Left lung (tissue), 10 donors: ENCODE measurements around the gene TTYH2. TPM values are rescaled to one million over a fixed set of nuclear protein-coding genes. Genes with fewer than 3 reads are reported as not detected.

ENCODE experiments used
- ATAC-seq: fragments of 200-7000 bp; cut with Tn5 transposase; one replicate; pipeline ENCODE4 v1.9.1; 2020; ENCODE audit warnings: moderate library complexity
- DNase-seq, 4 donors: peaks; one replicate each; pipeline ENCODE4 v3.0.0-alpha.2; 2013 to 2020
- H3K27ac ChIP-seq, 2 donors: fragments of 200-600 bp; sonication (generic) in 1 of 2; one replicate each; pipeline versions ENCODE4 v1.5.0 to v1.8.0; 2020 to 2021
- H3K27me3 ChIP-seq, 2 donors: fragments of 200-600 bp; sonication (generic) in 1 of 2; one replicate each; pipeline versions ENCODE4 v1.5.0 to v1.8.0; 2020 to 2021
- H3K36me3 ChIP-seq, 2 donors: fragments of 200-600 bp; sonication (generic) in 1 of 2; one replicate each; pipeline versions ENCODE4 v1.5.0 to v1.8.0; 2020 to 2021
- H3K4me1 ChIP-seq, 2 donors: fragments of 200-600 bp; one replicate each; pipeline ENCODE4 v1.8.0; 2021
- H3K4me3 ChIP-seq, 2 donors: fragments of 200-600 bp; sonication (generic) in 1 of 2; one replicate each; pipeline versions ENCODE4 v1.5.0 to v1.8.0; 2020 to 2021; ENCODE audit warnings: mild to moderate bottlenecking in 1 of 2
- H3K9me3 ChIP-seq, 2 donors: fragments of 200-600 bp; sonication (generic) in 1 of 2; one replicate each; pipeline versions ENCODE4 v1.5.0 to v1.8.0; 2020 to 2021
- intact Hi-C, 2 donors: fragments of 100-400 bp; cut with DNase I; formaldehyde crosslinking; loops; one replicate each; pipeline versions ENCODE4 v1.11.2 to v1.14.2; 2022
- polyA plus RNA-seq, 6 donors: library from polyadenylated mRNA; unstranded; fragments of 120-200 nt; gene quantifications; one replicate each; pipeline ENCODE4 v1.2.1, GENCODE V29; 2013; ENCODE audit not compliant: insufficient read length in 6 of 6
- total RNA-seq, 2 donors: library from RNA; stranded (reverse); fragmentation: NEBNext Ultra II Directional; extraction: Animal tissue kit (Norgen Biotek cat#: 25700); gene quantifications; one replicate each; pipeline ENCODE4 v1.2.1, GENCODE V29; 2021
- TF ChIP-seq, protein P1 (sequence below), 2 donors: fragments of 200-600 bp; sonication (generic) in 1 of 2; IDR thresholded peaks; one replicate each; pipeline versions ENCODE4 v1.5.0 to v1.8.0; 2021; ENCODE audit warnings: antibody characterized with exemption in 2 of 2
- donor health status: DM: no; HTN: yes; CAD: no.
- donor health status: DM: no; HTN: no; CAD: no.

Gene TTYH2
- total and polyA plus RNA-seq, 8 donors = 6.9 to 22.1 (median 16.5) TPM

DNA sequence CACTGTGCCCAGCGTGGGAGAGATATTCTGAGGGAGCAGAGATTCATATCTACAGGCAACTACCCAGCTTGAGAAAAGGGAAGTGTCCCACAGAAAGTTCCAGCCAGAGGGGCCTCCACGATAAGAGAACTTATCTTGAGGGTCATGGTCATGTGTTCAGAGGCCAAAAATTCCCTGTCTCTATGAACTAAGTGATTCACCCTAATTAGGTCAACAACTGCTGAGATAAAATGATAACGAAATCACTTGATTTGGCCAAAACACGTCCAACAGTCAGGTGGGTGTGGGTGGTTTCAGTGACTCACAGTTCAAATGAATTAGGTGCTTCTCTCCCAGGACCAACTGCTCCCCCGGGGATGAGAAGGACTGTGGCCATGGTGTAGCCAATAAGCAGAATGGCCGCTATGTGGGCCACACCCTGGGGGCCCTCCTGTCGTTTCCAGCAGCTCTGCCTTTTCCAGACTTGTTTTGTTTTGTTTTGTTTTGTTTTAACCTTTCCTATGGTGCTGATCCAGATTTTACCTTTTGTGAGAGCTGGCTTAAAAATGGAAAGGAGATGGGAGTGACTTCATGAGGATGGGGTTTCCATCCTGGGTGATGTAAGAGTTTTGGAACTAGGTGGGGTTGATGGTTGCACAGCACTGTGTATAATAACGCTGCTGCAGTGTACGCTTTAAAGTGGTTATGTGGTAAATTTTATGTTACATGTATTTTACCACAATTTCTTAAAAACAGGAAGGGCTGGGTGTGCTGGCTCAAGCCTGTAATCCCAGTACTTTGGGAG is 69.4 kb downstream of the TTYH2 start:
- TF ChIP-seq, protein P1, sequence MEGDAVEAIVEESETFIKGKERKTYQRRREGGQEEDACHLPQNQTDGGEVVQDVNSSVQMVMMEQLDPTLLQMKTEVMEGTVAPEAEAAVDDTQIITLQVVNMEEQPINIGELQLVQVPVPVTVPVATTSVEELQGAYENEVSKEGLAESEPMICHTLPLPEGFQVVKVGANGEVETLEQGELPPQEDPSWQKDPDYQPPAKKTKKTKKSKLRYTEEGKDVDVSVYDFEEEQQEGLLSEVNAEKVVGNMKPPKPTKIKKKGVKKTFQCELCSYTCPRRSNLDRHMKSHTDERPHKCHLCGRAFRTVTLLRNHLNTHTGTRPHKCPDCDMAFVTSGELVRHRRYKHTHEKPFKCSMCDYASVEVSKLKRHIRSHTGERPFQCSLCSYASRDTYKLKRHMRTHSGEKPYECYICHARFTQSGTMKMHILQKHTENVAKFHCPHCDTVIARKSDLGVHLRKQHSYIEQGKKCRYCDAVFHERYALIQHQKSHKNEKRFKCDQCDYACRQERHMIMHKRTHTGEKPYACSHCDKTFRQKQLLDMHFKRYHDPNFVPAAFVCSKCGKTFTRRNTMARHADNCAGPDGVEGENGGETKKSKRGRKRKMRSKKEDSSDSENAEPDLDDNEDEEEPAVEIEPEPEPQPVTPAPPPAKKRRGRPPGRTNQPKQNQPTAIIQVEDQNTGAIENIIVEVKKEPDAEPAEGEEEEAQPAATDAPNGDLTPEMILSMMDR (IDR thresholded peaks at IDR 0.05) = no peak
- DNase-seq = peak in 1 of 4 donors; percentile 10
- intact Hi-C loops = no loop called here
- H3K9me3 ChIP-seq = no peaks in the 10 kb centered on the region
- peaks cover 0 to 7% of the 10 kb centered on the region in 2 donors for H3K4me1 ChIP-seq
- no peak for ATAC-seq
- no peaks in the 10 kb centered on the region for H3K36me3 ChIP-seq
- H3K27me3 ChIP-seq = peaks cover 0 to 19% of the 10 kb centered on the region in 2 donors
- H3K27ac ChIP-seq = no peak overlapping the region
- no peak overlapping the region for H3K4me3 ChIP-seq

DNA sequence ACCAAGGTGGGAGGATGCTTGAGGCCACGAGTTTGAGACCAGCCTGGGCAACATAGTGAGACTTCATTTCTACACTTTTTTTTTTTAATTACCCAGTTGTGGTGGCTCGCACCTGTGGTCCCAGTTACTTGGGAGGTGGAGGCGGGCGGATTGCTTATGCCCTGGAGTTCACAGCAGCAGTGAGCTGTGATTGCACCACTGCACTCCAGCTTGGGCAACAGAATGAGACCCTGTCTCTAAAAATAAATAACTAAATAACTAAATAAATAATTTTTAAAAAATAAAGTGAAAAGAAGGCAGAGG is 70.0 kb downstream of the TTYH2 start:
- peak in 1 of 4 donors; percentile 22 for DNase-seq
- H3K36me3 ChIP-seq = no peaks in the 10 kb centered on the region
- peaks cover 0 to 7% of the 10 kb centered on the region in 2 donors for H3K4me1 ChIP-seq
- no peaks in the 10 kb centered on the region for H3K9me3 ChIP-seq
- no peak overlapping the region for H3K27ac ChIP-seq
- TF ChIP-seq, protein P1 (IDR thresholded peaks at IDR 0.05) = no peak
- no peak overlapping the region for H3K4me3 ChIP-seq
- intact Hi-C loops = no loop called here
- ATAC-seq = no peak
- H3K27me3 ChIP-seq = peaks cover 0 to 19% of the 10 kb centered on the region in 2 donors

DNA sequence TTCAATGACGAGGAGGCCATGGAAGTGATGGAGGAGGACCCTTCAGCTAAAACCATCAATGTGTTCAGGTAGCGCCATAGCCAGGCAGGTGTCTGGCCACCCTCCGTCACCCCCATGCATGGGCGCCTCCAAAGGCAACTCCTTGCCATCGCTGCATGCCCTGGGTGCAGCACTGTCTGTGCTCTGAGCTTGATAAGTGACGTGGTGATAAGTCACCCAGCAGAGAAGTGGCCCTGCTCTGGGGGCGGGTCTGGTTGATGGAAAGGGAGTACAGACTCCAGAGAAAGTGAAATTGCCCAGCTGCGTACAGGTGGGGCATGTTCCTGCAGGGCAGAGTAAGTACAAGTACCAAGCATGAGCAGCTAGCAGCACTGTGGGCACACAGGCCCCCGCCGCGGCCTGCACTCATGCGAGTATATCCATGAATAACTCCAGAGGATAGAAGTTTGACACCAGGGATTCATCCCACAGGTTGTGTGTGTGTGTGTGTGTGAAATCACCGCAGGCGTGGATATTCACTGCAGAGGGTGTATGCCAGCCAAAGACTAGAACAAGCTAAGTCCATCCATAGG is 73.7 kb downstream of the TTYH2 start:
- no peaks in the 10 kb centered on the region for H3K36me3 ChIP-seq
- no peak overlapping the region for H3K4me3 ChIP-seq
- TF ChIP-seq, protein P1 (IDR thresholded peaks at IDR 0.05) = no peak
- ATAC-seq = no peak
- intact Hi-C loops = no loop called here
- DNase-seq = peak in 1 of 4 donors; percentile 76
- peaks cover 0 to 7% of the 10 kb centered on the region in 2 donors for H3K4me1 ChIP-seq
- H3K27ac ChIP-seq = no peak overlapping the region
- no peaks in the 10 kb centered on the region for H3K9me3 ChIP-seq
- H3K27me3 ChIP-seq = peaks cover 0 to 19% of the 10 kb centered on the region in 2 donors

DNA sequence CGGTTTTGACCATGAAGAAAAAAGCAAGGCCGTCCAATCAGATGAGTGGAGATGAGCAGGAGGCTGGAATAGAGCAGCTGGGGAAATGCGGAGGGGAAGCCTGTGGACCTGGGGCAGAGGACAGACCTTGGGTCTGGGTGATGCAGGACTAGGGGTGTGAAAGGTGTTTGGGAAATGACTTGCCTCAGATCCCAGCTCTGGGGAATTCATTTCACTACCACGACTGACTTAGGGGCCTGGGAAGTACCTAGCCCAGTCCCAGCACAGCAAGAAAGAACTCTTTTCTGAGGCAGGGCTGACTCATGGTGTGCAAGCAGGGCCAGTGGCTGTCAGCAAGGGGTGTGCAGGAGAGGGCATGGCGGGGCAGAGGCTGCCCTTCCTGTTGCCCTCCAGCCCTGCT is 75.4 kb downstream of the TTYH2 start:
- H3K27me3 ChIP-seq = peaks cover 0 to 16% of the 10 kb centered on the region in 2 donors
- no peak for ATAC-seq
- intact Hi-C loops = no loop called here

DNA sequence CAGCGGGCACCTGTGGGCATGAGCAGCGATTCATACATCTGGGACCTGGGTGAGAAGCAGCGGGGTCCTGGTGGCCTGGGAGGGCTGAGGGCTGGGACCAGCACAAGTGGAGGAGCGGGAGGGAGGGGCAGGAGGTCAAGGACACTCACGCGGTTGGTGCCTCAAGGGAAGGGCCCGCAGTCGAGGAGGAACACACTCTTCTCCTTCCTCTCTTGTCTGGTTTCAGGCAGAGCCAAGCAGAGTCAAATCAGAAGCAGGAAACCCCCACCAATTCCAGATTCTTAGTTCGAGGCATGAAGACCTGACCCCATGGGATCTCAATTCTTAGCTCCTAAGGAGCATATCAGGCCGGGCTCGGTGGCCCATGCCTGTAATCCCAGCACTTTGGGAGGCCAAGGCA is 76.3 kb downstream of the TTYH2 start:
- DNase-seq (peak in 1 of 4 donors; percentile 69), ATAC-seq (no peak)
- H3K36me3 ChIP-seq = no peaks in the 10 kb centered on the region
- H3K27ac ChIP-seq = no peak overlapping the region
- no peaks in the 10 kb centered on the region for H3K4me1 ChIP-seq
- no peaks in the 10 kb centered on the region for H3K9me3 ChIP-seq
- intact Hi-C loops = no loop called here
- peaks cover 0 to 7% of the 10 kb centered on the region in 2 donors for H3K27me3 ChIP-seq
- TF ChIP-seq, protein P1 (IDR thresholded peaks at IDR 0.05) = no peak
- H3K4me3 ChIP-seq = no peak overlapping the region

More for the DNA sequence above, 75.4 kb downstream of the TTYH2 start:
- H3K9me3 ChIP-seq = no peaks in the 10 kb centered on the region
- H3K27ac ChIP-seq = no peak overlapping the region
- H3K36me3 ChIP-seq = no peaks in the 10 kb centered on the region
- TF ChIP-seq, protein P1 (IDR thresholded peaks at IDR 0.05) = no peak
- H3K4me1 ChIP-seq = no peaks in the 10 kb centered on the region
- H3K4me3 ChIP-seq = no peak overlapping the region
- DNase-seq = peak in 1 of 4 donors; percentile 27
